Right renal cortex interstitium (tissue), 3 donors: ENCODE results near the gene DSP. TPM values are rescaled to one million over a fixed set of nuclear protein-coding genes. Genes with fewer than 3 reads are reported as not detected.

ENCODE experiments used
- DNase-seq, 3 donors: peaks; one replicate each; pipeline ENCODE4 v3.0.0-alpha.2; 2013; ENCODE audit warnings: low read depth in 3 of 3, low spot score in 2 of 3
- polyA plus RNA-seq, 3 donors: library from polyadenylated mRNA; unstranded; fragments of 120-200 nt; gene quantifications; one replicate each; pipeline ENCODE4 v1.2.1, GENCODE V29; 2013; ENCODE audit not compliant: insufficient read length in 3 of 3

DSP gene
- polyA plus RNA-seq, 3 donors, result 64.8 to 88.6 (median 85.6) TPM

- no peak for DNase-seq
Measured at GRCh38 chr6:7557652-7558051, 16.2 kb downstream of the DSP start.

GRCh38 chr6:7558781-7559180, 17.3 kb downstream of the DSP start:
- no peak for DNase-seq

GRCh38 chr6:7559196-7559595, 17.7 kb downstream of the DSP start:
- DNase-seq, result no peak

- no peak for DNase-seq
Measured at GRCh38 chr6:7559651-7560385, 18.3 kb downstream of the DSP start.

- no peak for DNase-seq
Measured at GRCh38 chr6:7561153-7561964, 19.9 kb downstream of the DSP start.

- DNase-seq, result no peak
Measured at GRCh38 chr6:7562769-7563168, 21.3 kb downstream of the DSP start.

GRCh38 chr6:7566107-7566506, 24.6 kb downstream of the DSP start:
- no peak for DNase-seq

- no peak for DNase-seq
Measured at GRCh38 chr6:7566617-7567173, 25.2 kb downstream of the DSP start.

- no peak for DNase-seq
Measured at GRCh38 chr6:7568021-7568420, 26.6 kb downstream of the DSP start.

- DNase-seq, result no peak
Measured at GRCh38 chr6:7569082-7569481, 27.6 kb downstream of the DSP start.

GRCh38 chr6:7572213-7572943, 30.9 kb downstream of the DSP start:
- DNase-seq, result no peak

GRCh38 chr6:7574500-7574899, 33.0 kb downstream of the DSP start:
- no peak for DNase-seq

GRCh38 chr6:7578516-7578915, 37.0 kb downstream of the DSP start:
- DNase-seq, result no peak

GRCh38 chr6:7578931-7579330, 37.5 kb downstream of the DSP start:
- DNase-seq, result no peak

GRCh38 chr6:7579851-7580250, 38.4 kb downstream of the DSP start:
- DNase-seq, result no peak

GRCh38 chr6:7580537-7580926, 39.1 kb downstream of the DSP start:
- DNase-seq, result no peak

- DNase-seq, result no peak
Measured at GRCh38 chr6:7580927-7581618, 39.6 kb downstream of the DSP start.

GRCh38 chr6:7585287-7585930, 43.9 kb downstream of the DSP start:
- DNase-seq, result no peak

GRCh38 chr6:7587631-7588100, 46.2 kb downstream of the DSP start:
- no peak for DNase-seq

GRCh38 chr6:7588506-7588905, 47.0 kb downstream of the DSP start:
- no peak for DNase-seq
